ENCODE data around the gene CDO1. TPM values are rescaled to one million over a fixed set of nuclear protein-coding genes. Genes with fewer than 3 reads are reported as not detected.

The CDO1 gene
- total RNA-seq, 1 donor from 2014 or later, result 6.6 TPM

GRCh38 chr5:115801984-115802383 lies 14.5 kb downstream of the CDO1 start:
- Mint-ChIP-seq H3K9me3 (ENCODE audit: unreplicated experiment) (no peaks in the 10 kb centered on the region), H3K27ac (ENCODE audit: unreplicated experiment) (no peak overlapping the region), H3K27me3 (ENCODE audit: unreplicated experiment) (no peaks in the 10 kb centered on the region), H3K36me3 (ENCODE audit: unreplicated experiment) (peaks cover 3% of the 10 kb centered on the region), H3K4me3 (ENCODE audit: unreplicated experiment) (no peak overlapping the region), H3K4me1 (ENCODE audit: unreplicated experiment) (peaks cover 4% of the 10 kb centered on the region)
- TF ChIP-seq, protein P1, sequence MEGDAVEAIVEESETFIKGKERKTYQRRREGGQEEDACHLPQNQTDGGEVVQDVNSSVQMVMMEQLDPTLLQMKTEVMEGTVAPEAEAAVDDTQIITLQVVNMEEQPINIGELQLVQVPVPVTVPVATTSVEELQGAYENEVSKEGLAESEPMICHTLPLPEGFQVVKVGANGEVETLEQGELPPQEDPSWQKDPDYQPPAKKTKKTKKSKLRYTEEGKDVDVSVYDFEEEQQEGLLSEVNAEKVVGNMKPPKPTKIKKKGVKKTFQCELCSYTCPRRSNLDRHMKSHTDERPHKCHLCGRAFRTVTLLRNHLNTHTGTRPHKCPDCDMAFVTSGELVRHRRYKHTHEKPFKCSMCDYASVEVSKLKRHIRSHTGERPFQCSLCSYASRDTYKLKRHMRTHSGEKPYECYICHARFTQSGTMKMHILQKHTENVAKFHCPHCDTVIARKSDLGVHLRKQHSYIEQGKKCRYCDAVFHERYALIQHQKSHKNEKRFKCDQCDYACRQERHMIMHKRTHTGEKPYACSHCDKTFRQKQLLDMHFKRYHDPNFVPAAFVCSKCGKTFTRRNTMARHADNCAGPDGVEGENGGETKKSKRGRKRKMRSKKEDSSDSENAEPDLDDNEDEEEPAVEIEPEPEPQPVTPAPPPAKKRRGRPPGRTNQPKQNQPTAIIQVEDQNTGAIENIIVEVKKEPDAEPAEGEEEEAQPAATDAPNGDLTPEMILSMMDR (IDR thresholded peaks at IDR 0.05), result no peak
- no peak for DNase-seq (ENCODE audit: extremely low spot score, unreplicated experiment)

DNA sequence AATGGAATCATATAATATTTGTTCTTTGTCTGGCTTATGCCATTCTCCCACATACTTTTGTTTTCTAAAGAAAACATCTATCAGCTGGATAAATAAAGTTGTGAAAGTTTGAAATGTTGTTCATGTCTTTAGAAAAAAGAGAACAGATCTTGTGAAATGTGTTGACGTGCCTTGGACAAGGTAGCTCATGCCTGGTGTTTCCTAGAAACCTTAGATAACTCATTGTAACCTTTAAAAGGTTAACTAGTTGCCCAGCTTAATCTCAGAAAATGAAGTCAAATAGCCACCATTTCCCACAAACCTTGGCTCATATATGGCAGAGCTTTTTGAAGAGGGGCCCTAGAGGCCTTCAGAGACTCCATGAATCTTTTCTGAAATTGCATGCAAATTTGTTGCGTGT lies 15.3 kb downstream of the CDO1 start:
- Mint-ChIP-seq H3K9me3 (ENCODE audit: unreplicated experiment) (no peaks in the 10 kb centered on the region), H3K27ac (ENCODE audit: unreplicated experiment) (no peak overlapping the region), H3K4me3 (ENCODE audit: unreplicated experiment) (no peak overlapping the region), H3K27me3 (ENCODE audit: unreplicated experiment) (no peaks in the 10 kb centered on the region), H3K36me3 (ENCODE audit: unreplicated experiment) (peaks cover 3% of the 10 kb centered on the region), H3K4me1 (ENCODE audit: unreplicated experiment) (peaks cover 4% of the 10 kb centered on the region)
- DNase-seq (ENCODE audit: extremely low spot score, unreplicated experiment), result no peak
- TF ChIP-seq, protein P1 (IDR thresholded peaks at IDR 0.05), result no peak

- DNase-seq (ENCODE audit: extremely low spot score, unreplicated experiment), result no peak
- no peaks in the 10 kb centered on the region for H3K27me3 Mint-ChIP-seq (ENCODE audit: unreplicated experiment)
- no peak overlapping the region for H3K4me3 Mint-ChIP-seq (ENCODE audit: unreplicated experiment)
- no peaks in the 10 kb centered on the region for H3K9me3 Mint-ChIP-seq (ENCODE audit: unreplicated experiment)
- H3K4me1 Mint-ChIP-seq (ENCODE audit: unreplicated experiment), result peaks cover 4% of the 10 kb centered on the region
- peaks cover 3% of the 10 kb centered on the region for H3K36me3 Mint-ChIP-seq (ENCODE audit: unreplicated experiment)
- TF ChIP-seq, protein P1 (IDR thresholded peaks at IDR 0.05), result no peak
- no peak overlapping the region for H3K27ac Mint-ChIP-seq (ENCODE audit: unreplicated experiment)
Observed at GRCh38 chr5:115800108-115800507, 16.4 kb downstream of the CDO1 start.

DNA sequence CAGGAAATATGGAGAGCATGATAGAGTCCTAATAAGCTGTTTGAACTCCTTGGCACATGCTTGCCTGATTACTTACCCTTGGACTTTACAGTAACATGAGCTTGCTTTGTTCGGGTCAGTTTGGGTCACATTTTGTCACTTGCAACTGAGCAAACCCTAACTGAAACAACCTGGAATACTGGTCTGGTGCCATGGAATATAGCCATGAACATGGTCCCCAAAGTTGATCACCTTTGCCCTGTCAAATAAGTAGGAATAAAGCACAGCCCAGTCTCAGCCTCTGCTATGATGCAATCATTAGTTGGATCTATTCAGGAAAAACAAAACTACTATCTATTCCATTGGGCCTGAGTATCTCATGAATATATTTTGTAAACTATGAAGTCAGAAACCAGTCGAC lies 18.2 kb downstream of the CDO1 start:
- peaks cover 4% of the 10 kb centered on the region for H3K4me1 Mint-ChIP-seq (ENCODE audit: unreplicated experiment)
- no peaks in the 10 kb centered on the region for H3K36me3 Mint-ChIP-seq (ENCODE audit: unreplicated experiment)
- no peaks in the 10 kb centered on the region for H3K9me3 Mint-ChIP-seq (ENCODE audit: unreplicated experiment)
- TF ChIP-seq, protein P1 (IDR thresholded peaks at IDR 0.05), result no peak
- H3K27ac Mint-ChIP-seq (ENCODE audit: unreplicated experiment), result no peak overlapping the region
- H3K4me3 Mint-ChIP-seq (ENCODE audit: unreplicated experiment), result no peak overlapping the region
- peaks cover 2% of the 10 kb centered on the region for H3K27me3 Mint-ChIP-seq (ENCODE audit: unreplicated experiment)
- DNase-seq (ENCODE audit: extremely low spot score, unreplicated experiment), result no peak

GRCh38 chr5:115796656-115797055 lies 19.8 kb downstream of the CDO1 start:
- Mint-ChIP-seq H3K36me3 (ENCODE audit: unreplicated experiment) (no peaks in the 10 kb centered on the region), H3K4me1 (ENCODE audit: unreplicated experiment) (peaks cover 4% of the 10 kb centered on the region), H3K27me3 (ENCODE audit: unreplicated experiment) (peaks cover 12% of the 10 kb centered on the region), H3K9me3 (ENCODE audit: unreplicated experiment) (no peaks in the 10 kb centered on the region), H3K27ac (ENCODE audit: unreplicated experiment) (no peak overlapping the region), H3K4me3 (ENCODE audit: unreplicated experiment) (no peak overlapping the region)
- TF ChIP-seq, protein P1 (IDR thresholded peaks at IDR 0.05), result no peak
- no peak for DNase-seq (ENCODE audit: extremely low spot score, unreplicated experiment)
